Stimulated activated CD8-positive, alpha-beta memory T cell treated with anti-CD3 and anti-CD28 coated beads, Interleukin-4, amount 100 ng/mL, for 24 hours (primary cell): Measurements from ENCODE around the gene PEX13.
"Not testable (repeated sequence)": the region's sequence is repeated elsewhere in the genome, so short reads cannot be mapped to it uniquely, and the experiment has no call there.

Source experiments
- DNase-seq: peaks from one replicate; pipeline ENCODE4 v3.0.0-alpha.2; 2020; ENCODE audit warnings: low read depth

PEX13 gene

GRCh38 chr2:61017556-61018317 lies at the start of gene PEX13, which contains the start of gene PUS10:
Gene PEX13 (plus strand): TSS chr2:61017720. CDS start chr2:61017760, 40 bp downstream.
Gene PUS10 (minus strand): TSS chr2:61018255. CDS start chr2:61011890, 6,365 bp downstream.
- DNase-seq, result peak; percentile 53

GRCh38 chr2:60972889-60973656 lies 44.4 kb upstream of the PEX13 start:
- DNase-seq, result no peak

- no peak for DNase-seq
Measured at GRCh38 chr2:60973705-60974104, 43.8 kb upstream of the PEX13 start.

- no peak for DNase-seq
Measured at GRCh38 chr2:60974652-60975051, 42.9 kb upstream of the PEX13 start.

GRCh38 chr2:60976256-60976850 lies 41.2 kb upstream of the PEX13 start:
- no peak for DNase-seq

GRCh38 chr2:60976875-60977561 lies 40.5 kb upstream of the PEX13 start:
- DNase-seq, result no peak

GRCh38 chr2:60977562-60977895 lies 40.0 kb upstream of the PEX13 start:
- DNase-seq, result no peak

GRCh38 chr2:60979231-60979630 lies 38.3 kb upstream of the PEX13 start:
- no peak for DNase-seq

- DNase-seq, result no peak
Measured at GRCh38 chr2:60980071-60980815, 37.3 kb upstream of the PEX13 start.

- DNase-seq, result not testable (repeated sequence)
Measured at GRCh38 chr2:60982066-60982465, 35.5 kb upstream of the PEX13 start.

- DNase-seq, result no peak
Measured at GRCh38 chr2:60984720-60985119, 32.8 kb upstream of the PEX13 start.

- DNase-seq, result no peak
Measured at GRCh38 chr2:60987041-60987440, 30.5 kb upstream of the PEX13 start.

- DNase-seq, result not testable (repeated sequence)
Measured at GRCh38 chr2:60987656-60988055, 29.9 kb upstream of the PEX13 start.

GRCh38 chr2:60989259-60989658 lies 28.3 kb upstream of the PEX13 start:
- no peak for DNase-seq

GRCh38 chr2:60991644-60992043 lies 25.9 kb upstream of the PEX13 start:
- DNase-seq, result no peak

GRCh38 chr2:60992985-60993392 lies 24.5 kb upstream of the PEX13 start:
- DNase-seq, result no peak

- no peak for DNase-seq
Measured at GRCh38 chr2:60994131-60994530, 23.4 kb upstream of the PEX13 start.

- DNase-seq, result no peak
Measured at GRCh38 chr2:60998628-60999545, 18.6 kb upstream of the PEX13 start.

- DNase-seq, result no peak
Measured at GRCh38 chr2:61005736-61006135, 11.8 kb upstream of the PEX13 start.

GRCh38 chr2:61006486-61007105 lies 10.9 kb upstream of the PEX13 start:
- DNase-seq, result no peak
